Uterus (tissue), 2 donors: ENCODE measurements around the gene KLHL8.

Experiments used
- CTCF ChIP-seq, 4 experiments: fragments of 200-600 bp in 2 of 4; fragments of 450-650 bp in 2 of 4; sonication (generic) in 2 of 4; IDR thresholded peaks; one replicate each; pipeline ENCODE4 v1.5.1; 2016 to 2019; ENCODE audit warnings: antibody characterized with exemption in 4 of 4, mild to moderate bottlenecking in 2 of 4, moderate library complexity in 1 of 4
- POLR2A ChIP-seq, 2 donors: fragments of 450-650 bp; IDR thresholded peaks; one replicate each; pipeline ENCODE4 v1.6.1; 2016; ENCODE audit warnings: antibody characterized with exemption in 2 of 2, mild to moderate bottlenecking in 1 of 2, moderate library complexity in 1 of 2

DNA sequence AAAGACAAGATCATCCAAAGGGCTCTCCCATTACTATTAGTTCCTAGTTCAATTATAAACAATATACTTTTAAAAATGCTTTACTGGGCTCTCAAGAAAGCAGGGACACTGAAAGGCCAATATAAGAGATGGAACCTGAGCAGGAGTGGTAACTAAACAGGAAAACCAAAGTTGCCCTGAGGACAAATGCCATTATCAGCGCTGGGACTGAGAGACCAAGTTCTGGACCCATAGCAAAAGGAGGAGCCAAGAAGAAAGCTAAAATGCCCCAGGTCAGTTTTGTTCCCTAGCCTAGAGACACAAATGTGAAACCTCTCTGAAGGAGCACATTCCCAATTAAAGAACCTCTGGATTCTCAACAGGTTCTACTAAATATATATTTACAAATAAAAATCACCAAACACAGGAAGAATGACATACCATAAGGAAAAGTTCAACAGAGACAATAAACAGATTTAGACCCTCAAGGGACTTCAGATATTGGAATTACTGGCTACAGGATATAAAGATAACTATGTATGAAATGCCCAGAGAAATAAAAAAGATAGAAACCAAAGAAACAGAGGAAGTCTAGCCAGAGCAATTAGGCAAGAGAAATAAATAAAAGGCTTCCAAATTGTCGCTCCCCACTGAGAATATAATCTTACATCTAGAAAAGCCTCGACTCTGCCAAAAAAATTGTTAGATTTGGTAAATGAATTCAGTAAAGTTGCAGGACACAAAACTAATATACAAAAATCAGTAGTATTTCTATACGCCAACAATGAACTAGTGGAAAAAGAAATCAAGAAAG, 67.1 kb downstream of the KLHL8 start:
- TF ChIP-seq CTCF (IDR thresholded peaks at IDR 0.05) (no peak), POLR2A (IDR thresholded peaks at IDR 0.05) (no peak)
